Heart left ventricle (tissue), 16 donors: ENCODE data around the gene XRCC3. TPM values are rescaled to one million over a fixed set of nuclear protein-coding genes. Genes with fewer than 3 reads are reported as not detected.

Experiments used
- ATAC-seq, 4 donors: fragments of 200-7000 bp; cut with Tn5 transposase; one replicate each; pipeline ENCODE4 v1.9.1; 2020 to 2022; ENCODE audit warnings: moderate library complexity in 4 of 4, mild to moderate bottlenecking in 3 of 4, moderate number of reproducible peaks in 1 of 4
- DNase-seq, 5 donors: peaks; one replicate each; pipeline ENCODE4 v3.0.0-alpha.2; 2020
- H3K27ac ChIP-seq, 12 donors: fragments of 200-600 bp; sonication (generic) in 4 of 12; one replicate each; pipeline versions ENCODE4 v1.5.0 to v1.8.0; 2016 to 2022; ENCODE audit warnings: mild to moderate bottlenecking in 2 of 12
- H3K27me3 ChIP-seq, 9 donors: fragments of 200-600 bp; sonication (generic) in 2 of 9; one replicate each; pipeline versions ENCODE4 v1.5.1 to v1.8.0; 2016 to 2022; ENCODE audit warnings: mild to moderate bottlenecking in 3 of 9
- H3K36me3 ChIP-seq, 9 donors: fragments of 200-600 bp; sonication (generic) in 2 of 9; one replicate each; pipeline versions ENCODE4 v1.5.0 to v1.8.0; 2018 to 2022; ENCODE audit warnings: mild to moderate bottlenecking in 2 of 9
- H3K4me1 ChIP-seq, 12 donors: fragments of 200-600 bp; sonication (generic) in 4 of 12; one replicate each; pipeline versions ENCODE4 v1.5.0 to v1.8.0; 2016 to 2022; ENCODE audit warnings: mild to moderate bottlenecking in 3 of 12
- H3K4me3 ChIP-seq, 12 donors: fragments of 200-600 bp; sonication (generic) in 4 of 12; one replicate each; pipeline versions ENCODE4 v1.5.0 to v1.8.0; 2017 to 2022; ENCODE audit warnings: mild to moderate bottlenecking in 9 of 12, moderate library complexity in 4 of 12
- H3K9me3 ChIP-seq, 12 donors: fragments of 200-600 bp; sonication (generic) in 4 of 12; one replicate each; pipeline versions ENCODE4 v1.5.0 to v1.8.0; 2016 to 2022; ENCODE audit warnings: mild to moderate bottlenecking in 1 of 12
- POLR2A ChIP-seq, 2 donors: fragments of 450-650 bp; IDR thresholded peaks; one replicate each; pipeline ENCODE4 v1.6.1; 2017; ENCODE audit warnings: antibody characterized with exemption in 2 of 2, mild to moderate bottlenecking in 2 of 2, moderate library complexity in 2 of 2
- WGBS, 4 donors: extraction: QIAGEN DNeasy Blood & Tissue Kit in 2 of 4; methylation state at CpG; one replicate each; pipeline versions ENCODE4 v1.1.5 to v1.1.7; 2013 to 2018; 5-methylcytosine and 5-hydroxymethylcytosine counted together
- intact Hi-C, 10 donors: fragments of 100-400 bp; cut with DNase I; formaldehyde crosslinking; loops; one replicate each; pipeline versions ENCODE4 v1.11.1 to v1.14.2; 2022
- polyA plus RNA-seq, 2 donors: library from polyadenylated mRNA; stranded (reverse); fragments of 200-250 nt; gene quantifications; one replicate each; pipeline ENCODE4 v1.2.3, GENCODE V29; 2013
- total RNA-seq, 9 donors: library from RNA; depleted of rRNA in 2 of 9; stranded (reverse); fragments of >200 nt in 2 of 9; fragmentation: NEBNext Ultra II Directional in 3 of 9; extraction: Animal tissue kit (Norgen Biotek cat#: 25700) in 3 of 9; gene quantifications; one replicate each; pipeline versions ENCODE4 v1.1.0 to v1.2.4, GENCODE V29; 2016 to 2023
- TF ChIP-seq, protein P1 (sequence below), 12 donors: fragments of 200-600 bp; sonication (generic) in 4 of 12; IDR thresholded peaks; one replicate each; pipeline versions ENCODE4 v1.5.0 to v1.8.0; 2018 to 2022; ENCODE audit warnings: antibody characterized with exemption in 12 of 12, mild to moderate bottlenecking in 5 of 12
- donor health status: ischemic (EF 13 %, LVEDD 7.1; RV severe dilation, severe dysfunction).
- donor health status: healthy with polysubstance abuse.
- donor health status: DM: no; HTN: yes; CAD: no.
- donor health status: DM: no; HTN: no; CAD: no.
- donor health status: ischemic (EF 25% LVEDD 6.9; RV normal size, moderate dysfunction).
- donor health status: ischemic (EF 25% LVEDD 5.7; RV mildly dilated, moderate dysfunction).
- donor health status: healthy.
- donor health status: DM: yes; HTN: yes; CAD: no.
- donor health status: ischemic (EF 35%, LVEDD 5.7; RV mildly dilated, moderate dysfunction).
- donor health status: nonischemic (EF 11% LVEDD 7.7; RV severe dilation, severe dysfunction).
- donor health status: DM: yes; HTN: yes; CAD: no.
- donor health status: PGD.
- donor health status: ischemic (EF 29% LVEDD 5.4; RV normal size, mild dysfunction).
- donor health status: nonischemic (EF 23%, LVEDD 6.1; RV moderate dilation, normal function).

The XRCC3 gene
- total and polyA plus RNA-seq, 11 donors: 1.9 to 8.7 (median 3.0) TPM

DNA sequence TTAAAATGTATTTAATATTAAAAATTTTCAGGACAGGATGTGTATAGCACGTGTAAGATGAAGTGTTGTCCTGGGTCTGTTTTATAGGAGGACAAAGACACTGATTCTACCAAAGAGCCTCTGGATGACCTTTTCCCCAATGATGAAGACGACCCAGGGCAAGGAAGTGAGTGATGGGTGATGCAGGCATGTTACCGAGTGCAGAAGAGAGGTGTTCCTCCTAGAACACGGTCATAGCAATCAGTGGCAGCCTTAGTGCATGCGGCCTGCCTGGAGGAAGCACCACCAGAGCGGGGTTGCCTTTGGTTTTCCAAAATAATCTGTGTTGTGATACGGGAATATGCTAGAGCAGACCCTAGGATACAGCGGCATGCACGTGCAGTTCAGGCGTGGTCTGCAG lies 53.2 kb downstream of the XRCC3 start:
- 82 to 91% (median 86%) methylated on average over 10 of the region's 10 CpGs for WGBS, 4 donors
- DNase-seq (no peak), ATAC-seq (no peak)
- intact Hi-C loops: no loop called here
- H3K9me3 ChIP-seq: no peaks in the 10 kb centered on the region
- peaks cover 0 to 100% (median 99%) of the 10 kb centered on the region in 9 donors for H3K36me3 ChIP-seq
- no peaks in the 10 kb centered on the region for H3K27me3 ChIP-seq
- TF ChIP-seq, protein P1, sequence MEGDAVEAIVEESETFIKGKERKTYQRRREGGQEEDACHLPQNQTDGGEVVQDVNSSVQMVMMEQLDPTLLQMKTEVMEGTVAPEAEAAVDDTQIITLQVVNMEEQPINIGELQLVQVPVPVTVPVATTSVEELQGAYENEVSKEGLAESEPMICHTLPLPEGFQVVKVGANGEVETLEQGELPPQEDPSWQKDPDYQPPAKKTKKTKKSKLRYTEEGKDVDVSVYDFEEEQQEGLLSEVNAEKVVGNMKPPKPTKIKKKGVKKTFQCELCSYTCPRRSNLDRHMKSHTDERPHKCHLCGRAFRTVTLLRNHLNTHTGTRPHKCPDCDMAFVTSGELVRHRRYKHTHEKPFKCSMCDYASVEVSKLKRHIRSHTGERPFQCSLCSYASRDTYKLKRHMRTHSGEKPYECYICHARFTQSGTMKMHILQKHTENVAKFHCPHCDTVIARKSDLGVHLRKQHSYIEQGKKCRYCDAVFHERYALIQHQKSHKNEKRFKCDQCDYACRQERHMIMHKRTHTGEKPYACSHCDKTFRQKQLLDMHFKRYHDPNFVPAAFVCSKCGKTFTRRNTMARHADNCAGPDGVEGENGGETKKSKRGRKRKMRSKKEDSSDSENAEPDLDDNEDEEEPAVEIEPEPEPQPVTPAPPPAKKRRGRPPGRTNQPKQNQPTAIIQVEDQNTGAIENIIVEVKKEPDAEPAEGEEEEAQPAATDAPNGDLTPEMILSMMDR (IDR thresholded peaks at IDR 0.05): no peak
- no peak for TF ChIP-seq POLR2A (IDR thresholded peaks at IDR 0.05)
- H3K27ac ChIP-seq: no peak overlapping the region
- peaks cover 0 to 17% (median 8%) of the 10 kb centered on the region in 12 donors for H3K4me1 ChIP-seq
- no peak overlapping the region for H3K4me3 ChIP-seq

DNA sequence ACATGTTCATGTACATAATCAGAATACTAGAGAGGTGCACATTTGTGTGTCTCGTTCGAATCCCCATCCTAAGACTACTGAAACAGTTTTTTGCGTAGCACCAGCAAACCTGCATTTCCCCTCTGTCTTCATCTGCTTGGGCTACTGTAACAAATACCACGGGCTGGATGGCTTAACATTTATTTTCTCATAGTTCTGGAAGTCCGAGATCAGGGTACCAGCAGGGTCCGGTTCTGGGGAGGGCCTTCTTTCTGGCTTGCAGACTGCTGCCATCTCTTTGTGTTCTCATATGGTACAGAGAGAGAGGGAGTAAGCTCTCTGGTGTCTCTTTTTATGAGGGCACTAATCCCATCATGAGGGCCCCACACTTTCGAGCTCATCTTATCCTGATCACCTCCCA lies 55.6 kb downstream of the XRCC3 start:
- Histone ChIP-seq H3K27ac (no peak overlapping the region), H3K4me3 (no peak overlapping the region), H3K9me3 (no peaks in the 10 kb centered on the region), H3K4me1 (peaks cover 0 to 34% (median 24%) of the 10 kb centered on the region in 12 donors), H3K27me3 (no peaks in the 10 kb centered on the region), H3K36me3 (peaks cover 0 to 100% (median 99%) of the 10 kb centered on the region in 9 donors)
- ATAC-seq (no peak), DNase-seq (no peak)
- 91 to 97% (median 94%) methylated on average over 7 of the region's 7 CpGs for WGBS, 4 donors
- intact Hi-C loops: no loop called here
- TF ChIP-seq, protein P1 (IDR thresholded peaks at IDR 0.05): no peak
- TF ChIP-seq POLR2A (IDR thresholded peaks at IDR 0.05): no peak

DNA sequence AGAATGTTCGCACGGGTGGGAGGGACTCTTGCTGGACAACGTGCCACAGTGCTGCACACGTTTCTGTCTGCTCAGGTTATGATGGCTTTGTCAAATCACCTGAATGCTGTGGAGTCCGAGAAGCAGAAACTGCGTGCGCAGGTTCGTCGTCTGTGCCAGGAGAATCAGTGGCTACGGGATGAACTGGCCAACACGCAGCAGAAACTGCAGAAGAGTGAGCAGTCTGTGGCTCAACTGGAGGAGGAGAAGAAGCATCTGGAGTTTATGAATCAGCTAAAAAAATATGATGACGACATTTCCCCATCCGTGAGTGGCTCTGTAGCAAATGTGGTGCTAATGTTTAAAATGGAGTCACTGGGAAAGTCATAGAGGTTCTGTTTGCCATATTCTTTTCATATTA lies 57.8 kb downstream of the XRCC3 start:
- 64 to 78% (median 72%) methylated on average over 13 of the region's 13 CpGs for WGBS, 4 donors
- no peaks in the 10 kb centered on the region for H3K27me3 ChIP-seq
- intact Hi-C loops: no loop called here
- no peak overlapping the region for H3K4me3 ChIP-seq
- ATAC-seq: peak in 3 of 4 donors; percentile 69 to 79 (median 73)
- peaks cover 5 to 52% (median 38%) of the 10 kb centered on the region in 12 donors for H3K4me1 ChIP-seq
- H3K9me3 ChIP-seq: no peaks in the 10 kb centered on the region
- peaks cover 0 to 100% (median 81%) of the 10 kb centered on the region in 9 donors for H3K36me3 ChIP-seq
- peak overlapping the region in 3 of 12 donors; percentile 17 to 43 (median 23) for H3K27ac ChIP-seq
- peak in 2 of 5 donors; percentile 54 to 57 for DNase-seq
- TF ChIP-seq, protein P1 (IDR thresholded peaks at IDR 0.05): no peak
- TF ChIP-seq POLR2A (IDR thresholded peaks at IDR 0.05): no peak

- H3K9me3 ChIP-seq: no peaks in the 10 kb centered on the region
- peaks cover 0 to 92% (median 74%) of the 10 kb centered on the region in 9 donors for H3K36me3 ChIP-seq
- H3K4me1 ChIP-seq: peaks cover 5 to 59% (median 44%) of the 10 kb centered on the region in 12 donors
- H3K27me3 ChIP-seq: no peaks in the 10 kb centered on the region
- TF ChIP-seq, protein P1 (IDR thresholded peaks at IDR 0.05): no peak
- no peak for TF ChIP-seq POLR2A (IDR thresholded peaks at IDR 0.05)
- intact Hi-C loops: no loop called here
- H3K4me3 ChIP-seq: no peak overlapping the region
- ATAC-seq (no peak), DNase-seq (no peak)
- peak overlapping the region in 2 of 12 donors; percentile 23 to 39 for H3K27ac ChIP-seq
- WGBS, 4 donors: 55 to 80% (median 77%) methylated on average over 1 of the region's 1 CpG
Measured at GRCh38 chr14:103656756-103657133, 58.5 kb downstream of the XRCC3 start.
